Activated CD8-positive, alpha-beta T cell treated with anti-CD3 and anti-CD28 coated beads for 36 hours (primary cell): ENCODE results near the gene GIMAP4. TPM values are rescaled to one million over a fixed set of nuclear protein-coding genes. Genes with fewer than 3 reads are reported as not detected.
A peak's percentile ranks its signal among the peaks of the same experiment; 100 is the strongest.

Experiments
- ATAC-seq: fragments of 200-7000 bp; cut with Tn5 transposase; one replicate; pipeline ENCODE4 v1.10.0; 2021; ENCODE audit warnings: mild to moderate bottlenecking, moderate library complexity
- CTCF ChIA-PET: fragments of 350-600 bp; sonication (Branson Sonifier 250); formaldehyde crosslinking; loops from one replicate; lab custom pipeline; 2021; ENCODE audit warnings: antibody characterized with exemption; lab: Charles Lee
- POLR2A ChIA-PET: fragments of 350-600 bp; sonication (Branson Sonifier 250); formaldehyde crosslinking; loops from one replicate; lab custom pipeline; 2021; ENCODE audit warnings: antibody characterized with exemption; lab: Charles Lee
- DNase-seq: peaks from one replicate; pipeline ENCODE4 v3.0.0-alpha.2; 2020
- H3K27ac Mint-ChIP-seq: one replicate; pipeline ENCODE4 v1.8.0; 2021; ENCODE audit warnings: mild to moderate bottlenecking, mixed read lengths
- H3K27me3 Mint-ChIP-seq: one replicate; pipeline ENCODE4 v1.8.0; 2021; ENCODE audit warnings: mixed read lengths
- H3K36me3 Mint-ChIP-seq: one replicate; pipeline ENCODE4 v1.8.0; 2021; ENCODE audit warnings: low read depth, mixed read lengths
- H3K4me1 Mint-ChIP-seq: one replicate; pipeline ENCODE4 v1.8.0; 2021; ENCODE audit warnings: low read depth, mixed read lengths
- H3K4me3 Mint-ChIP-seq: one replicate; pipeline ENCODE4 v1.8.0; 2021; ENCODE audit warnings: mild to moderate bottlenecking, moderate library complexity, mixed read lengths
- H3K9me3 Mint-ChIP-seq: one replicate; pipeline ENCODE4 v1.8.0; 2021; ENCODE audit warnings: mixed read lengths
- intact Hi-C: fragments of 100-400 bp; cut with micrococcal nuclease; formaldehyde crosslinking; loops from one replicate; pipeline ENCODE4 v1.10.0; 2022
- total RNA-seq, 2 experiments: library from RNA; stranded (reverse); gene quantifications; one replicate each; pipeline ENCODE4 v1.2.3, GENCODE V29; 2021
- TF ChIP-seq, protein P1 (sequence below): fragments of 200-600 bp; IDR thresholded peaks from one replicate; pipeline ENCODE4 v1.8.0; 2022; ENCODE audit warnings: antibody characterized with exemption, mild to moderate bottlenecking

GIMAP4 gene
- total RNA-seq, 2 experiments from 2014 or later, result 88.3 to 97.8 TPM

DNA sequence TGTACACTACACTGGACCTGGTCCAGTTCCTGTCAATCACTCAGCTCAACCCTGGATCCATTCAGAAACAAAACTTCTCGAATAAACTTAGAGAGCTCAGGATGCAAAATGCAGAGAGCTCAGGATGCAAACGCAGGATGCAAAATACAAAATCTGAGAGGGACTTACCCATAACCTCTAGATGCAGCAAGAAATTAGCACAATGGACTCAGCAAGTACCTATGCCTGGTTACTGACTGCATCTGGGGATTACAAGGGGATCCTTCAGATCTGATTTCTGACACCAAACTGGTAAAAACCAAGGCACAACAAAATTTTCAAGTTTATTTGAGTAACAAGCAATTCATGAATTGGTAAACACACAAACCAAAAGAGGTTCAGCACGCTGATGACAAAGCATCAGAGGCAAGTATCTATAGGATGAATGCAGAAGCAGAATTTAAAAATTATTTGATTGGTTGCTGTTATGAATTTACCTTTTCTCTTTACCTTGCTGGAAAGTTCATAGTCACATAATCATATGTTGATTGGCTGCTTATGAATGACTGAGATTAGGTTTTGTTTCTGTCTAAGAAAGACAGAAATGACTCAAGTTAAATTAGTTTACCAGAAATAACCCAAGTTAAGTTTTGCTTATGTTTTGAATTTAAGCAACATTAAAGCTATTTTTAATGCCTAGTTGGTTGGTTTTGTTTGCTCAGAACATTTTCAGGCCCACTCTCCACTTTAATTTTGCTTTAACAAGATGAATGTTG, 53.6 kb downstream of the GIMAP4 start:
- TF ChIP-seq, protein P1, sequence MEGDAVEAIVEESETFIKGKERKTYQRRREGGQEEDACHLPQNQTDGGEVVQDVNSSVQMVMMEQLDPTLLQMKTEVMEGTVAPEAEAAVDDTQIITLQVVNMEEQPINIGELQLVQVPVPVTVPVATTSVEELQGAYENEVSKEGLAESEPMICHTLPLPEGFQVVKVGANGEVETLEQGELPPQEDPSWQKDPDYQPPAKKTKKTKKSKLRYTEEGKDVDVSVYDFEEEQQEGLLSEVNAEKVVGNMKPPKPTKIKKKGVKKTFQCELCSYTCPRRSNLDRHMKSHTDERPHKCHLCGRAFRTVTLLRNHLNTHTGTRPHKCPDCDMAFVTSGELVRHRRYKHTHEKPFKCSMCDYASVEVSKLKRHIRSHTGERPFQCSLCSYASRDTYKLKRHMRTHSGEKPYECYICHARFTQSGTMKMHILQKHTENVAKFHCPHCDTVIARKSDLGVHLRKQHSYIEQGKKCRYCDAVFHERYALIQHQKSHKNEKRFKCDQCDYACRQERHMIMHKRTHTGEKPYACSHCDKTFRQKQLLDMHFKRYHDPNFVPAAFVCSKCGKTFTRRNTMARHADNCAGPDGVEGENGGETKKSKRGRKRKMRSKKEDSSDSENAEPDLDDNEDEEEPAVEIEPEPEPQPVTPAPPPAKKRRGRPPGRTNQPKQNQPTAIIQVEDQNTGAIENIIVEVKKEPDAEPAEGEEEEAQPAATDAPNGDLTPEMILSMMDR, result no peak
- Mint-ChIP-seq H3K36me3 (peaks cover 22% of the 10 kb centered on the region), H3K27ac (peak overlapping the region; percentile 80), H3K4me1 (peaks cover 54% of the 10 kb centered on the region), H3K9me3 (peaks cover 19% of the 10 kb centered on the region), H3K27me3 (no peaks in the 10 kb centered on the region), H3K4me3 (no peak overlapping the region)
- intact Hi-C loops, result no loop called here
- peak; percentile 46 for ATAC-seq
- ChIA-PET CTCF (interaction anchor here (1.0 to 1.9 kb wide), 4 partner anchors 11 to 172 kb away, joined by 3 to 10 read pairs (median 4); partner anchors contain the start of genes GIMAP4 and GIMAP6), POLR2A (interaction anchor here (0.8 to 2.7 kb wide), 4 partner anchors 10 to 168 kb away, joined by 3 to 16 read pairs (median 3); partner anchors contain the start of gene GIMAP6)
- no peak for DNase-seq

DNA sequence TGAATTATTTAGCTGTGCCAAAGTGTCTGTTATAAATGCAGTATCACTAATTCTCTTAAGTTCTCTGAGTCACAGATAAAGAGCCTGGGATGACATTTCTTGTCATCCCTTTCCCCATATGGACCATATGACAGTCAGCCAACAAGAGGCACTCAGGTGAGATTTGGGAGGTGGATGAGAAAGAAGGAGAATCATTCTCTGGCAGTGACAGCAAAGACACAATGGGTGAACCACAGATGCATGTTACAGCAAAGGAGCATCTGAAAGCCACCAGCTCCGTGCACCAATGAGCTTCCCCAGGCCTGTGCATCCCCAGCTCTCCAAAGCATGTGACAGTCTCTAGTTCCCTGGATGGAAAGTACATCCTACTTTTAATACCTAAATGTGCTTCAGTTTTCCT, 54.2 kb downstream of the GIMAP4 start:
- TF ChIP-seq, protein P1, result no peak
- H3K9me3 Mint-ChIP-seq, result peaks cover 19% of the 10 kb centered on the region
- intact Hi-C loops, result no loop called here
- H3K36me3 Mint-ChIP-seq, result peaks cover 28% of the 10 kb centered on the region
- ChIA-PET CTCF (interaction anchor here (1.1 to 1.9 kb wide), 5 partner anchors 11 to 172 kb away, joined by 3 to 10 read pairs (median 3); partner anchors contain the start of genes GIMAP4 and GIMAP6), POLR2A (interaction anchor here (0.6 to 2.7 kb wide), 6 partner anchors 10 to 169 kb away, joined by 3 to 16 read pairs (median 3); partner anchors contain the start of gene GIMAP6)
- peak overlapping the region; percentile 80 for H3K27ac Mint-ChIP-seq
- DNase-seq (no peak), ATAC-seq (peak; percentile 47)
- no peak overlapping the region for H3K4me3 Mint-ChIP-seq
- peaks cover 60% of the 10 kb centered on the region for H3K4me1 Mint-ChIP-seq
- no peaks in the 10 kb centered on the region for H3K27me3 Mint-ChIP-seq

Other genes with a start within 250 kb of the GIMAP4 start
- 10 to 100 TPM; 21.8 to 21.9 TPM for gene LRRC61, start 244.0 kb upstream of the GIMAP4 start, total RNA-seq
- 1 to 10 TPM; 2.6 to 2.9 TPM for gene ACTR3C, start 243.8 kb upstream of the GIMAP4 start, total RNA-seq
- not detected for gene RARRES2, start 225.8 kb upstream of the GIMAP4 start, total RNA-seq
- 10 to 100 TPM; 56.0 to 59.2 TPM for gene REPIN1, start 198.6 kb upstream of the GIMAP4 start, total RNA-seq
- gene ZNF775, start 188.1 kb upstream of the GIMAP4 start, total RNA-seq, result 1 to 10 TPM; 4.7 to 4.9 TPM
- gene GIMAP8, start 116.8 kb upstream of the GIMAP4 start, total RNA-seq, result 1 to 10 TPM; 8.6 to 8.7 TPM
- 10 to 100 TPM; 29.0 to 29.5 TPM for gene GIMAP7, start 52.5 kb upstream of the GIMAP4 start, total RNA-seq
- gene GIMAP6, start 65.0 kb downstream of the GIMAP4 start, total RNA-seq, result 10 to 100 TPM; 21.2 to 21.5 TPM
- 10 to 100 TPM; 42.2 to 42.7 TPM for gene GIMAP2, start 118.3 kb downstream of the GIMAP4 start, total RNA-seq
- gene GIMAP1, start 149.2 kb downstream of the GIMAP4 start, total RNA-seq, result 1 to 10 TPM; 8.7 to 9.3 TPM
- 10 to 100 TPM; 37.6 to 40.7 TPM for gene GIMAP5, start 170.0 kb downstream of the GIMAP4 start, total RNA-seq
- not detected for gene TMEM176B, start 233.0 kb downstream of the GIMAP4 start, total RNA-seq
- not detected for gene TMEM176A, start 233.4 kb downstream of the GIMAP4 start, total RNA-seq